ENCODE results near the gene MYDGF.

- TF ChIP-seq, protein P1, sequence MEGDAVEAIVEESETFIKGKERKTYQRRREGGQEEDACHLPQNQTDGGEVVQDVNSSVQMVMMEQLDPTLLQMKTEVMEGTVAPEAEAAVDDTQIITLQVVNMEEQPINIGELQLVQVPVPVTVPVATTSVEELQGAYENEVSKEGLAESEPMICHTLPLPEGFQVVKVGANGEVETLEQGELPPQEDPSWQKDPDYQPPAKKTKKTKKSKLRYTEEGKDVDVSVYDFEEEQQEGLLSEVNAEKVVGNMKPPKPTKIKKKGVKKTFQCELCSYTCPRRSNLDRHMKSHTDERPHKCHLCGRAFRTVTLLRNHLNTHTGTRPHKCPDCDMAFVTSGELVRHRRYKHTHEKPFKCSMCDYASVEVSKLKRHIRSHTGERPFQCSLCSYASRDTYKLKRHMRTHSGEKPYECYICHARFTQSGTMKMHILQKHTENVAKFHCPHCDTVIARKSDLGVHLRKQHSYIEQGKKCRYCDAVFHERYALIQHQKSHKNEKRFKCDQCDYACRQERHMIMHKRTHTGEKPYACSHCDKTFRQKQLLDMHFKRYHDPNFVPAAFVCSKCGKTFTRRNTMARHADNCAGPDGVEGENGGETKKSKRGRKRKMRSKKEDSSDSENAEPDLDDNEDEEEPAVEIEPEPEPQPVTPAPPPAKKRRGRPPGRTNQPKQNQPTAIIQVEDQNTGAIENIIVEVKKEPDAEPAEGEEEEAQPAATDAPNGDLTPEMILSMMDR (IDR thresholded peaks at IDR 0.05) = no peak
- no peak for TF ChIP-seq POLR2A (IDR thresholded peaks at IDR 0.05)
Measured at GRCh38 chr19:4622695-4623421, 47.3 kb downstream of the MYDGF start.

Data from adrenal gland (tissue), 5 donors.